Trophoblast cell (in vitro differentiated cells and primary cell): ENCODE results near the gene CLBA1.

ENCODE experiments used
- DNase-seq, 2 donors: peaks; one replicate each; pipeline ENCODE4 v3.0.0-alpha.2; 2016
- H2AFZ ChIP-seq: 2 replicates; pipeline ENCODE4 v1.6.1; 2013; ENCODE audit warnings: low read length, moderate library complexity, mild to moderate bottlenecking; ENCODE audit not compliant: insufficient read depth, poor library complexity
- H2AK5ac ChIP-seq: 2 replicates; pipeline ENCODE4 v1.6.1; 2013; ENCODE audit warnings: mild to moderate bottlenecking, low read length
- H2BK120ac ChIP-seq: 2 replicates; pipeline ENCODE4 v1.6.1; 2013; ENCODE audit warnings: low read length, mild to moderate bottlenecking, moderate library complexity; ENCODE audit not compliant: insufficient read depth, poor library complexity
- H2BK12ac ChIP-seq: 2 replicates; pipeline ENCODE4 v1.6.1; 2013; ENCODE audit warnings: mild to moderate bottlenecking, low read length, moderate library complexity
- H2BK5ac ChIP-seq: 2 replicates; pipeline ENCODE4 v1.6.1; 2013; ENCODE audit warnings: low read length, low read depth, moderate library complexity, mild to moderate bottlenecking; ENCODE audit not compliant: poor library complexity
- H3K14ac ChIP-seq: 2 replicates; pipeline ENCODE4 v1.6.1; 2013; ENCODE audit warnings: mild to moderate bottlenecking, low read length
- H3K18ac ChIP-seq: 2 replicates; pipeline ENCODE4 v1.6.1; 2013; ENCODE audit warnings: mild to moderate bottlenecking, low read length
- H3K23ac ChIP-seq: 2 replicates; pipeline ENCODE4 v1.6.1; 2013; ENCODE audit warnings: low read length
- H3K27ac ChIP-seq: 2 replicates; pipeline ENCODE4 v1.5.1; 2013; ENCODE audit warnings: low read depth, mild to moderate bottlenecking, inconsistent platforms, low read length, moderate library complexity
- H3K27me3 ChIP-seq: 2 replicates; pipeline ENCODE4 v1.6.1; 2013; ENCODE audit warnings: inconsistent platforms, mild to moderate bottlenecking, low read length, moderate library complexity; ENCODE audit not compliant: insufficient read depth
- H3K36me3 ChIP-seq, 2 experiments: 1 replicate in 1 of 2; 2 replicates in 1 of 2; pipeline ENCODE4 v1.6.1; 2013; ENCODE audit warnings: low read length in 2 of 2, mild to moderate bottlenecking in 2 of 2, moderate library complexity in 1 of 2; ENCODE audit not compliant: insufficient read depth in 2 of 2, control insufficient read depth in 1 of 2
- H3K4ac ChIP-seq: 2 replicates; pipeline ENCODE4 v1.6.1; 2013; ENCODE audit warnings: low read depth, mild to moderate bottlenecking, low read length, moderate library complexity
- H3K4me1 ChIP-seq, 2 experiments: 1 replicate in 1 of 2; 2 replicates in 1 of 2; pipeline ENCODE4 v1.6.1; 2013; ENCODE audit warnings: low read length in 2 of 2, mild to moderate bottlenecking in 2 of 2, moderate library complexity in 1 of 2; ENCODE audit not compliant: insufficient read depth in 2 of 2, control insufficient read depth in 1 of 2
- H3K4me2 ChIP-seq: 2 replicates; pipeline ENCODE4 v1.6.1; 2013; ENCODE audit warnings: inconsistent platforms, mild to moderate bottlenecking, low read length, moderate library complexity
- H3K4me3 ChIP-seq: 2 replicates; pipeline ENCODE4 v1.5.1; 2013; ENCODE audit warnings: mild to moderate bottlenecking, low read depth, low read length, inconsistent platforms
- H3K79me1 ChIP-seq: one replicate; pipeline ENCODE4 v1.6.1; 2013; ENCODE audit warnings: low read length
- H3K79me2 ChIP-seq: 2 replicates; pipeline ENCODE4 v1.6.1; 2013; ENCODE audit warnings: low read length, mild to moderate bottlenecking; ENCODE audit not compliant: control insufficient read depth, insufficient read depth, poor library complexity
- H3K9ac ChIP-seq: 2 replicates; pipeline ENCODE4 v1.6.1; 2013; ENCODE audit warnings: mild to moderate bottlenecking, low read length
- H3K9me3 ChIP-seq: 2 replicates; pipeline ENCODE4 v1.6.1; 2013; ENCODE audit warnings: low read depth, mild to moderate bottlenecking, control low read depth, inconsistent platforms, low read length; ENCODE audit not compliant: insufficient read depth
- H4K12ac ChIP-seq: 2 replicates; pipeline ENCODE4 v1.6.1; 2013; ENCODE audit warnings: low read depth, mild to moderate bottlenecking, low read length, moderate library complexity
- H4K8ac ChIP-seq: 2 replicates; pipeline ENCODE4 v1.6.1; 2013; ENCODE audit warnings: low read depth, mild to moderate bottlenecking, low read length, moderate library complexity
- H4K91ac ChIP-seq: one replicate; pipeline ENCODE4 v1.6.1; 2013; ENCODE audit warnings: low read depth, mild to moderate bottlenecking, low read length, moderate library complexity
- WGBS: extraction: QIAGEN DNeasy Blood & Tissue Kit; methylation state at CpG from one replicate; pipeline ENCODE4 v1.1.7; 2013; ENCODE audit warnings: missing lambda C conversion rate; ENCODE audit not compliant: insufficient read length, insufficient coverage; ENCODE audit errors: extremely low coverage; 5-methylcytosine and 5-hydroxymethylcytosine counted together

CLBA1 gene

DNA sequence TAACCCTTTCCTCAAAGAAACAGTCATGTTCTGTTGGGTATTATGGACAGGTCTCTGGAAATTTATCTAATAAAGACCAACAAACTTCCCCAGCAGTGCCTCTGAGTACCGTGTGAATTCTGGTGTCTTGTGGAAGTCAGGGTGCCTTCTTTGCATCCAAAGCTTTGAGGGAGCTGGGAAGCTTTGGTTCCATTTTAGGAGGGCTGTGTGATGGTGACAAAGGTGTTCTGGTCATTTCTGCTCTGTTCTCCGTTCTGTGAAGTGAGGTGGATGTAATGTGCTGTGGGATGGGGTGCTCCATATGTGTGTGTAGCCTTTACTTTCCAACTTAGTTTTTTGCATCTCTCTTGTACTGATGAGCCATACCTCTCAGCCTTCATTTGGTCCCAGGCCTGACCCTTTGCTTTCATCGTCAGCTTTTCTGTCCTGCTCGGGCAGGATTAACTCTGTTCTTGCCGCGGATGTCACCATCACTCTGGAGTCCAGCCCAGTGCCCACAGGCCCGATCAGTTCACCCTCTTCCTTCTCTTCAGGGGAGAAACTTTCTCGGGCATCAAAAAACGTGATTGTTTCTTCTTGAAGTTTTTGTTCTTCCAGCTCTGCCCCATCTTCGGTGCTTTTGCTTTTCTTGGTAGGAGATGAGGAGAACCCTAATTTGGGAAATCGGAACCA lies 47.8 kb upstream of the CLBA1 start:
- Histone ChIP-seq H3K4ac (no peak overlapping the region), H2AK5ac (no peak overlapping the region), H3K14ac (no peak overlapping the region), H2AFZ (no peak overlapping the region), H3K4me1 (no peaks in the 10 kb centered on the region), H4K12ac (no peak overlapping the region), H3K79me1 (no peaks in the 10 kb centered on the region), H2BK12ac (no peak overlapping the region), H3K4me3 (peak overlapping the region; percentile 34), H2BK120ac (no peak overlapping the region), H4K91ac (no peak overlapping the region), H3K36me3 (no peaks in the 10 kb centered on the region), H3K9me3 (peaks cover 15% of the 10 kb centered on the region), H3K27ac (no peak overlapping the region), H4K8ac (no peak overlapping the region), H3K9ac (no peak overlapping the region), H3K18ac (no peak overlapping the region), H2BK5ac (no peak overlapping the region), H3K27me3 (peaks cover 23% of the 10 kb centered on the region), H3K79me2 (no peaks in the 10 kb centered on the region), H3K4me2 (no peak overlapping the region), H3K23ac (no peak overlapping the region)
- no peak for DNase-seq
- no CpG with 5 or more reads among the region's 11 CpGs for WGBS

- H2BK5ac ChIP-seq: no peak overlapping the region
- H4K8ac ChIP-seq: no peak overlapping the region
- no peak for DNase-seq
- no peak overlapping the region for H3K23ac ChIP-seq
- H3K79me1 ChIP-seq: no peaks in the 10 kb centered on the region
- no peak overlapping the region for H3K27ac ChIP-seq
- H3K4ac ChIP-seq: no peak overlapping the region
- H3K4me3 ChIP-seq: no peak overlapping the region
- H3K18ac ChIP-seq: no peak overlapping the region
- H3K4me1 ChIP-seq: no peaks in the 10 kb centered on the region
- H3K4me2 ChIP-seq: no peak overlapping the region
- H3K9me3 ChIP-seq: peaks cover 15% of the 10 kb centered on the region
- H3K9ac ChIP-seq: no peak overlapping the region
- no peak overlapping the region for H2BK12ac ChIP-seq
- H2BK120ac ChIP-seq: no peak overlapping the region
- no peaks in the 10 kb centered on the region for H3K79me2 ChIP-seq
- WGBS: no CpG with 5 or more reads among the region's 2 CpGs
- H2AK5ac ChIP-seq: no peak overlapping the region
- H3K14ac ChIP-seq: no peak overlapping the region
- no peak overlapping the region for H4K91ac ChIP-seq
- H2AFZ ChIP-seq: no peak overlapping the region
- H3K36me3 ChIP-seq: no peaks in the 10 kb centered on the region
- no peak overlapping the region for H4K12ac ChIP-seq
- peaks cover 20% of the 10 kb centered on the region for H3K27me3 ChIP-seq
These were observed 47.2 kb upstream of the CLBA1 start for GRCh38 chr14:104938436-104938835.

DNA sequence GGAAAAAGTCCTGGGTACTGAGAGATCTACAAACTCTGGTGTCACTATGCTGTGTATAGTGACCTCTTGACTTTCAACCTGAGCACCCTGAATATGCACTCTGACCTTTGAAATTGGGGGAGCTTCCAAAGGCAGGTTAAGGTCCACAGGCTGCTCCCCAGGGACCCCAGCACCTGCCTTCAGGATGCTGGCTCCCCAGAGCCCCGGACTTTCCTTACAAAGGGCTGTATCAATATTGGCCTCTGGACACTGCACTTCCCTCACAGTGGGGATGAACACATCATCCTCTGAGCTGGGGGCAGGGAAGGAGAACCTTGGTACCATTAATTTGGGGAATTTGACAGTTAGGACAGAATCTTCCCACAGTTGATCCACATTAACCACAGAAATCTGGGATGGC lies 46.6 kb upstream of the CLBA1 start:
- no peak overlapping the region for H3K27ac ChIP-seq
- H4K91ac ChIP-seq: no peak overlapping the region
- peaks cover 20% of the 10 kb centered on the region for H3K9me3 ChIP-seq
- H4K12ac ChIP-seq: no peak overlapping the region
- DNase-seq: no peak
- no peak overlapping the region for H2BK12ac ChIP-seq
- H3K79me2 ChIP-seq: no peaks in the 10 kb centered on the region
- H3K4me3 ChIP-seq: no peak overlapping the region
- H3K4me1 ChIP-seq: no peaks in the 10 kb centered on the region
- no peak overlapping the region for H2AK5ac ChIP-seq
- no peaks in the 10 kb centered on the region for H3K36me3 ChIP-seq
- no peak overlapping the region for H3K14ac ChIP-seq
- peaks cover 19% of the 10 kb centered on the region for H3K27me3 ChIP-seq
- no peak overlapping the region for H2BK5ac ChIP-seq
- H2AFZ ChIP-seq: no peak overlapping the region
- H3K4me2 ChIP-seq: no peak overlapping the region
- no peaks in the 10 kb centered on the region for H3K79me1 ChIP-seq
- H3K4ac ChIP-seq: no peak overlapping the region
- no peak overlapping the region for H3K18ac ChIP-seq
- H2BK120ac ChIP-seq: no peak overlapping the region
- H3K23ac ChIP-seq: no peak overlapping the region
- no peak overlapping the region for H4K8ac ChIP-seq
- no peak overlapping the region for H3K9ac ChIP-seq
- WGBS: no CpG with 5 or more reads among the region's 1 CpG

GRCh38 chr14:104939666-104940410 lies 45.8 kb upstream of the CLBA1 start:
- no peak overlapping the region for H3K14ac ChIP-seq
- no peak overlapping the region for H4K12ac ChIP-seq
- H3K9ac ChIP-seq: peak overlapping the region; percentile 18
- H3K36me3 ChIP-seq: no peaks in the 10 kb centered on the region
- H2BK12ac ChIP-seq: no peak overlapping the region
- no peak overlapping the region for H3K23ac ChIP-seq
- H3K27me3 ChIP-seq: peaks cover 10% of the 10 kb centered on the region
- WGBS: no CpG with 5 or more reads among the region's 11 CpGs
- H3K4me1 ChIP-seq: no peaks in the 10 kb centered on the region
- no peak overlapping the region for H3K4ac ChIP-seq
- H2BK120ac ChIP-seq: no peak overlapping the region
- peaks cover 18% of the 10 kb centered on the region for H3K9me3 ChIP-seq
- H2AK5ac ChIP-seq: no peak overlapping the region
- H3K4me3 ChIP-seq: no peak overlapping the region
- no peak overlapping the region for H3K27ac ChIP-seq
- no peak for DNase-seq
- H2AFZ ChIP-seq: no peak overlapping the region
- H4K8ac ChIP-seq: no peak overlapping the region
- H3K18ac ChIP-seq: no peak overlapping the region
- no peak overlapping the region for H3K4me2 ChIP-seq
- H3K79me1 ChIP-seq: no peaks in the 10 kb centered on the region
- no peaks in the 10 kb centered on the region for H3K79me2 ChIP-seq
- H4K91ac ChIP-seq: no peak overlapping the region
- no peak overlapping the region for H2BK5ac ChIP-seq
